ENCODE measurements around the gene MTERF1. TPM values are rescaled to one million over a fixed set of nuclear protein-coding genes. Genes with fewer than 3 reads are reported as not detected.

Gene MTERF1
- total RNA-seq, 1 experiment from 2014 or later, result 13.1 TPM

DNA sequence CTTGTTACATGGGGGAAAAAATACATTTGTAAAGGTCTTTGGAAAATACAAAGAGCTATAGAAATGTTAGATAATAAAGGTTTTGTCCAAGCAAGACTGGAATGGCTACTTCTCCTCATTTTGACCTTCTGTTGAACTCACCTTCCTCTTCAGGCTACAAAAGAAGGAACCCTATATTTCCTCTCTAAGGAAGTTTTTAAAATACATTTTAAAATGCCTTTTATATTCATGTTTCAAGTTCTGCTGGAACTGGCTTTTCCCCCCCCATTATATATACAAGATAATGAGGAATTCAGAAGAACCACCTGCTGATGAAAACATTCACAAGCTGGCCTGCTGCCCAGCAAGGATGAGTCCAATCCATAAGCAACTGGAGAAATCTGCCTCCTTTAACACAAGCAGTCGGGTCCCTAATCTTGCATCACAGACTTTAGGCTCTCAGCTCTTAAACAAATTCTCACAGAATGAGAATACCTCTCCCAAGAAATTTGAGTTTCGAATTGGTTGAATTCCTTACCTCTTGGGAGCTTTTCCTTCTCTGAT, 44.6 kb downstream of the MTERF1 start:
- H3K9me3 ChIP-seq (ENCODE audit: control insufficient read depth in 1 of 2, insufficient read depth in 1 of 2, low read depth in 1 of 2, low read length in 2 of 2), result no peaks in the 10 kb centered on the region
- H3K4me1 ChIP-seq (ENCODE audit: control insufficient read depth in 1 of 2, insufficient read depth in 2 of 2, low read length in 2 of 2), result peaks cover 0 to 10% of the 10 kb centered on the region in 2 experiments; a peak in 1 of 4 replicates
- no peak overlapping the region for H3K9ac ChIP-seq (ENCODE audit: low read length)
- no peak for DNase-seq (ENCODE audit: low read depth, low spot score)
- H3K4me3 ChIP-seq (replicated peaks in 1 of 2; ENCODE audit: low read depth in 1 of 2, low read length in 2 of 2), result no peak overlapping the region
- ATAC-seq, result peak; percentile 36; the same call in 1 of the 2 replicates
- no peaks in the 10 kb centered on the region for H3K9me2 ChIP-seq (ENCODE audit: insufficient read depth)
- H4K20me1 ChIP-seq (ENCODE audit: insufficient read depth), result no peaks in the 10 kb centered on the region
- no peaks in the 10 kb centered on the region for H3K27me3 ChIP-seq (ENCODE audit: insufficient read depth, low read length)
- BruUV-seq (replicated peaks), result no TSS peak
- CTCF ChIA-PET, result interaction anchor here (1.4 kb wide), 1 partner anchor 12 kb away, joined by 3 read pairs; no protein-coding TSS in a partner anchor
- H3K36me3 ChIP-seq (ENCODE audit: control insufficient read depth in 1 of 2, insufficient read depth in 2 of 2, low read length in 2 of 2), result no peaks in the 10 kb centered on the region
- no peaks in the 10 kb centered on the region for H3K79me2 ChIP-seq (ENCODE audit: insufficient read depth, low read length)
- RAD21 ChIA-PET (ENCODE audit: low non-redundant PET in 1 of 2, low total read pairs in 2 of 2, uncharacterized antibody in 2 of 2, unreplicated experiment in 2 of 2), result no interaction called here
- H2AFZ ChIP-seq (ENCODE audit: low read depth, low read length, poor library complexity, severe bottlenecking), result no peak overlapping the region
- H3K27ac ChIP-seq (ENCODE audit: low read depth, low read length), result no peak overlapping the region
- TF ChIP-seq POLR2AphosphoS5 (IDR thresholded peaks at IDR 0.05; ENCODE audit: low read depth, low read length) (no peak), TCF7L2 (IDR thresholded peaks at IDR 0.05; ENCODE audit: borderline replicate concordance, extremely low read depth, insufficient read depth, insufficient read length) (no peak), SIN3A (IDR thresholded peaks at IDR 0.05; ENCODE audit: low read depth) (no peak), YY1 (IDR thresholded peaks at IDR 0.05; ENCODE audit: extremely low read depth, insufficient replicate concordance, low read depth, low read length) (no peak), SP1 (IDR thresholded peaks at IDR 0.05; ENCODE audit: low read depth) (no peak), EGR1 (IDR thresholded peaks at IDR 0.05; ENCODE audit: low read depth) (no peak)
- TF ChIP-seq, protein P1, sequence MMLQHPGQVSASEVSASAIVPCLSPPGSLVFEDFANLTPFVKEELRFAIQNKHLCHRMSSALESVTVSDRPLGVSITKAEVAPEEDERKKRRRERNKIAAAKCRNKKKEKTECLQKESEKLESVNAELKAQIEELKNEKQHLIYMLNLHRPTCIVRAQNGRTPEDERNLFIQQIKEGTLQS (IDR thresholded peaks at IDR 0.05), result no peak
- intact Hi-C loops (cut with micrococcal nuclease), result no loop called here
- H3K4me2 ChIP-seq (ENCODE audit: low read length), result 0 out of 2 replicates have a peak overlapping the region, but pooled peaks have one; percentile 2
- POLR2A ChIA-PET, result no interaction called here

DNA sequence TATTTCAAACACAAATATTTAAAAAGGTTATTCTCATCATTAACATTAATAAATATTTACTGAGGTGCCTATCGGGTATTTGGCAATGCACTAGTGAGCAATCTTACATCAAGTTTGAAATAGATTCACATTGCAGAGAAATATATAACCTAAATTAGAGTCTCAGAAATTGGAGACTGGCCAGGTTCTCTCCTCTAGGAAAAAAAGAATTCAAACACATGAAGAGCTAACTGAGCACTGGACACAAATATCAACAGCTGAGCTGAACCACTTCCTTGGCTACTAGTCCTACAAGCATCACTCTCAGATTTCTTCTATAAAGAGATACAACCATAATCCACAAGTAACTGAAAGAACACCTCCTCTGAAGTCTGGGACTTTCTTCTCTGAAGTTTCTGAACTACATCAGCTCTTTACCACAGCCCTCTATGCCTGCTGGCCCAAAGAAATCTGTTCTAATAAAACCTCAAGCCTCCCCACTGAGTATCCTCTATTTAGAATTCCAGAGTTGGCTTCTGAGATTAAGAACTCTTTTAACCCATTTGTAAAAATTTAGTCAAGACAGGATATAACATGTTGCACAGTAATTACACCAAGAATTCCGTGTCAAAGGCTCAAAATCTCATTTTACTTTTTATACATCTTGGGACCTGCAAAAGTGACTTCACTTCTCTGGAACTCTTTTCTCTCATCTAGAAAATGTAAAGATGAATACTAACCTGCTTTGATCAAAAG, 45.2 kb downstream of the MTERF1 start:
- Histone ChIP-seq H3K27ac (ENCODE audit: low read depth, low read length) (no peak overlapping the region), H3K27me3 (ENCODE audit: insufficient read depth, low read length) (no peaks in the 10 kb centered on the region), H3K4me2 (ENCODE audit: low read length) (0 out of 2 replicates have a peak overlapping the region, but pooled peaks have one; percentile 2), H3K4me3 (replicated peaks in 1 of 2; ENCODE audit: low read depth in 1 of 2, low read length in 2 of 2) (no peak overlapping the region), H3K79me2 (ENCODE audit: insufficient read depth, low read length) (no peaks in the 10 kb centered on the region), H3K9me2 (ENCODE audit: insufficient read depth) (no peaks in the 10 kb centered on the region), H3K9me3 (ENCODE audit: control insufficient read depth in 1 of 2, insufficient read depth in 1 of 2, low read depth in 1 of 2, low read length in 2 of 2) (no peaks in the 10 kb centered on the region), H3K36me3 (ENCODE audit: control insufficient read depth in 1 of 2, insufficient read depth in 2 of 2, low read length in 2 of 2) (no peaks in the 10 kb centered on the region), H3K4me1 (ENCODE audit: control insufficient read depth in 1 of 2, insufficient read depth in 2 of 2, low read length in 2 of 2) (peaks cover 0 to 10% of the 10 kb centered on the region in 2 experiments; a peak in 1 of 4 replicates), H4K20me1 (ENCODE audit: insufficient read depth) (no peaks in the 10 kb centered on the region), H2AFZ (ENCODE audit: low read depth, low read length, poor library complexity, severe bottlenecking) (no peak overlapping the region), H3K9ac (ENCODE audit: low read length) (no peak overlapping the region)
- ChIA-PET RAD21 (ENCODE audit: low non-redundant PET in 1 of 2, low total read pairs in 2 of 2, uncharacterized antibody in 2 of 2, unreplicated experiment in 2 of 2) (no interaction called here), CTCF (interaction anchor here (1.4 kb wide), 1 partner anchor 12 kb away, joined by 3 read pairs; no protein-coding TSS in a partner anchor), POLR2A (no interaction called here)
- TF ChIP-seq TCF7L2 (IDR thresholded peaks at IDR 0.05; ENCODE audit: borderline replicate concordance, extremely low read depth, insufficient read depth, insufficient read length) (no peak), POLR2AphosphoS5 (IDR thresholded peaks at IDR 0.05; ENCODE audit: low read depth, low read length) (no peak), ELF1 (IDR thresholded peaks at IDR 0.05; ENCODE audit: borderline replicate concordance, low read depth) (no peak)
- TF ChIP-seq, protein P2, sequence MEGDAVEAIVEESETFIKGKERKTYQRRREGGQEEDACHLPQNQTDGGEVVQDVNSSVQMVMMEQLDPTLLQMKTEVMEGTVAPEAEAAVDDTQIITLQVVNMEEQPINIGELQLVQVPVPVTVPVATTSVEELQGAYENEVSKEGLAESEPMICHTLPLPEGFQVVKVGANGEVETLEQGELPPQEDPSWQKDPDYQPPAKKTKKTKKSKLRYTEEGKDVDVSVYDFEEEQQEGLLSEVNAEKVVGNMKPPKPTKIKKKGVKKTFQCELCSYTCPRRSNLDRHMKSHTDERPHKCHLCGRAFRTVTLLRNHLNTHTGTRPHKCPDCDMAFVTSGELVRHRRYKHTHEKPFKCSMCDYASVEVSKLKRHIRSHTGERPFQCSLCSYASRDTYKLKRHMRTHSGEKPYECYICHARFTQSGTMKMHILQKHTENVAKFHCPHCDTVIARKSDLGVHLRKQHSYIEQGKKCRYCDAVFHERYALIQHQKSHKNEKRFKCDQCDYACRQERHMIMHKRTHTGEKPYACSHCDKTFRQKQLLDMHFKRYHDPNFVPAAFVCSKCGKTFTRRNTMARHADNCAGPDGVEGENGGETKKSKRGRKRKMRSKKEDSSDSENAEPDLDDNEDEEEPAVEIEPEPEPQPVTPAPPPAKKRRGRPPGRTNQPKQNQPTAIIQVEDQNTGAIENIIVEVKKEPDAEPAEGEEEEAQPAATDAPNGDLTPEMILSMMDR (IDR thresholded peaks at IDR 0.05 in 2 of 3, conservative IDR thresholded peaks at IDR 0.05 in 1 of 3; ENCODE audit: borderline replicate concordance in 1 of 3, insufficient read depth in 1 of 3, low read depth in 2 of 3, low read length in 2 of 3), result no peak
- no TSS peak for BruUV-seq (replicated peaks)
- DNase-seq (ENCODE audit: low read depth, low spot score) (no peak), ATAC-seq (0 out of 2 replicates have a peak, but pooled peaks have one; percentile 11)
- intact Hi-C loops (cut with micrococcal nuclease), result no loop called here
